Measurements from ENCODE around the gene TBX1.
"Not testable (repeated sequence)": the region's sequence is repeated elsewhere in the genome, so short reads cannot be mapped to it uniquely, and the experiment has no call there.

Gene TBX1

GRCh38 chr22:19784384-19785175 is 24.0 kb downstream of the TBX1 start:
- no peak for DNase-seq

DNA sequence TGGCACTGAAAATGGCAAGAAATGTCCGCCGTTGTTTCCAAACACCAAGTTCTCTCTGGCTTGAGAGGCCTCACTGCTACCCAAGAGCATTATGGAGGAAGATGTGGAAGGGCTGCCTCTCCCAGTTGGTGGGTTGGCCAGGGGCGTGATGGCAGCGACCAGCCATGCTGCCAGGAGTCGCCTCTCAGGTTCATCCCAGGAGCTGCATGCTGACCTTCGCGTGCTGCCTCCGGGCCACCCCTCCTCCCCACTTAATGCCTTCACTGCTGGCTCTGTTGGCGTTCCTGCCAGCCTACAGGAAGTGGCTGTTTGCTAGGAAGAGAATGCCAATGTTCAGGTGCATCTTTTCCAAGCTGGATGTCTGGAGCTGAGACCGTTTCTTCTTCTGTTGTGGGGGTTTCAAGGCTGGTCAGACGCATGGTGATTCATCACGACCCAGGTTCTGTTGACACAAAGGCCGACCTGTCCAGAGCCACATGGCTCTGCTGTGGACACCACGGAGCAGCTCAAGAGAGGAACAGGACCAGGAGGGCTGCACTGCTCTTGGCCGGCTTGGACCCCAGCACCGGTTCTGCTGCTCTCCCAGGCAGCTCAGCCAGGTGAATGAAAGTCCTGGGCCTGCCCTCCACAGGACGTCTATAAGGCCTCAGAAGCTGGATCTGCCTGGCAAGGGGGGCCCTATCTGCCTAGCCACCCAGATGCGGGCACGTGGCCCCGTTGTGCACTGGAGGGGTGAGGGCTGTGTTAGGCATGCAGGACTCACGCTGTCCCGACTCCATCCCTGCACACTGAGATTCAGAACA is 25.1 kb downstream of the TBX1 start:
- DNase-seq: no peak

GRCh38 chr22:19786264-19786585 is 25.6 kb downstream of the TBX1 start:
- DNase-seq: no peak

- no peak for DNase-seq
These were observed 26.6 kb downstream of the TBX1 start for GRCh38 chr22:19786959-19787848.

DNA sequence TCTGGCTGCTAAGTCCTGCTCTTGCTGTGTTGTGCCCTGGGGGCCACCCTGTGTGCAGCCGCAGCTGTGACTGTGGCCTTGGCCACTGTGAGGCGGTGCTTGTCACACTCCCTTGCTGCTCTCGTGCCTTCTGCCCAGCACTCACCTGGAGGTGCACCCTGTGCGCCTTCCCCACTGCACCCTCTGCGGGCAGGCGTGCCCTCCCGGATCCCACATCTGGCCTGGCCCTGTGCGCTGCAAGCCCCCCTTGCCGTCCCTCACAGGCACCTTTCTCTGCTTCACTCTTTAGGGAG is 27.2 kb downstream of the TBX1 start:
- DNase-seq: no peak

DNA sequence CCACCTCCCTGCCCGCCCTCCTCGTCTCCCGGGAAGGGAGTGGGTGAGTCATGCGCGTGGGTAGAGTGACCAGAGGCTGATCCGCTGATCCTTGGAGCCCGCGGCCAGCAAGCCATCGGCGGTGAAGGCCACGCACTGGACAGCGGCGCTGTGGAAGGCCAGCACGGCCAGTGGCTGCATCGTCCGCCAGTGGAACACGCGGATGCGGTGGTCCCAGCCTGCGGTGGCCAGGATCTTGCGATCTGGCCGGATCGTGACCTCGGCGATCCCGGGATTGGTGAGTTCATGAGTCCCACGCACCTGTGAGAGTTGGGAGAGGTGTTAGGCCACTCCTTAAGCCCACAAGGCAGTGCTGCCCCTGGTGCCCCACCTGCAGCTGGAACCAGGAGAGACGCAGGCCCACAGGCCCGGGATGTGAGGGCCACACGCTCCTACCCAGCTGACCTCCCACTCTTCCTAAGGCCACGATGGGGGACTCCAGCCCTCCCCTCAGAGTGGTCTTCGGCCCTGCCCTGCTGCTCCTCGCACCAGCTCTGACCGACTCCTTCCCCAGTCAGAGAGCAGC is 28.2 kb downstream of the TBX1 start:
- DNase-seq: no peak

GRCh38 chr22:19789406-19789805 is 28.8 kb downstream of the TBX1 start:
- no peak for DNase-seq

DNA sequence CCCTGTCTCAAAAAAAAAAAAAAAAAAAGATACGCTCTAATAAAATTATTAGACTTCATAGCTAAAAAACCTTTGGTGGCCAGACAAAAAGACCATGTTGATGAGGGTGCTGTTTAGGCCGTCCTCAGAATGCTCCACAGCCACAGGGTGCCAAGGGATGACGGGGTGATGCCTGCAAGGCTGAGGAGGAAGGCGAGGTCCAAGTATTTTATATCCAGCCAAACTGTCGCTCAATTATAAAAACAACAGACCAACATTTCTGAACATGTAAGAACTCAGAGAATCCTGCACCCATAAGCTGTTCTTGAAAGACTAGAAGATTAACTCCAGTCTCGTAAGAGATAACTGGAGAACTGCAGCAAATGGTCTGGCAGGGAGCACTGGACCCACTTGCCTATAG is 29.2 kb downstream of the TBX1 start:
- DNase-seq: no peak

DNA sequence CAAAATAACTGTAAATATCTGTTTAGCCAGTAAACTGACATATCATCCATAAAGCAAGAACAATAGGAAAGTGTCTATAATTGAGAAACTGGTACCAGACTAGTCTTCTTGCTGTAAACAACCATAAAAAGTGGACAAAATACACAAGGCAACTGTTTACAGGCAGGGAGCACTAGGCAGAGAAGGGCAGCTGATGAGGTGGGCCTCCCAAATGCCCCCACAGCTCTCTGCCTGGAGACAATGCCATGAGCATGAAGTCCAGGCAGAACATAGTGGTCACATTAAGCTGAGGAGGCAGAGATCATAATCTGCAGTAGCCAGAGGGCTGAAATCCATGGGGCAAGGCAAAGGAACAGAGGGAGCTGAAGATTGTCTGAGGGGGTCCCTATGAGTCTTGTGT is 30.7 kb downstream of the TBX1 start:
- DNase-seq: no peak

DNA sequence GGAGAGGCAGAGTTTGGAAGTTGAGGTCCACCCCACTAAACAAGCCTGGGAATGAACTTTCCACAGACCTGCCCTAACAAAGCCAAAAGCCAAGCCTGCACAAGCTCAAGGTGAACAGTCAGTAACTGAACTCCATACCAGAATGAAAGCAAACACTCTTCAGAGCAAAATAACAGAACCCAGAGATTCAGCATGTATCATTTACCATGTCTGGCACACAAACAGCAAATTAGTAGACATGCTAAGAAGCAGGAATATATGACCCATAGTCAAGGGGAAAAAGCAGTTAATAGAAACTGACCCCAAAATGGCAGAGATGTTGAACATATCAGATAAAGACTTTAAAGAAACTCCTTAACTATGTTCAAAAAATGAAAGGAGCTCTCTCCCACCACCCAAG is 31.3 kb downstream of the TBX1 start:
- no peak for DNase-seq

GRCh38 chr22:19792383-19792896 is 31.9 kb downstream of the TBX1 start:
- DNase-seq: not testable (repeated sequence)

DNA sequence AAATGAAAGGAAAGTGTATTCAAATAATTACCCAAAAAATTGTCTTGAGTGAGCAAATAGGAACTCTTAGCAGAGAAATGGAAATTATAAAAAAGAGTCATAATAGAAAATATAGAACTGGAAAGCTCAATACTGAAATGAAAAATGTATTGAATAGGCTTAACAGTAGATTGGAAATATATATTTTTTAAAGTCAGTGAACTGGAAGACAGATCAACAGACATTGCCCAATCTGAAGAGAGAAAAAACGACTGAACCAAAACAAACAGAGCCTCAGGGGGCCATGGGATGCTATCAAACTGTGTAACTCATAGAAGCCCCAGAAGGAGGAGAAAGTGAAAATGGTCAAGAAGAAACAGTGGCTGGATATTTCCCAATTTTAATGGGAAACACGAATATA is 32.6 kb downstream of the TBX1 start:
- DNase-seq: no peak

GRCh38 chr22:19793661-19794310 is 33.2 kb downstream of the TBX1 start:
- DNase-seq: no peak

- DNase-seq: peak in 1 of 14 donors; percentile 39
These were observed 35.0 kb downstream of the TBX1 start for GRCh38 chr22:19795617-19796008.

- DNase-seq: no peak
These were observed 35.6 kb downstream of the TBX1 start for GRCh38 chr22:19796160-19796559.

DNA sequence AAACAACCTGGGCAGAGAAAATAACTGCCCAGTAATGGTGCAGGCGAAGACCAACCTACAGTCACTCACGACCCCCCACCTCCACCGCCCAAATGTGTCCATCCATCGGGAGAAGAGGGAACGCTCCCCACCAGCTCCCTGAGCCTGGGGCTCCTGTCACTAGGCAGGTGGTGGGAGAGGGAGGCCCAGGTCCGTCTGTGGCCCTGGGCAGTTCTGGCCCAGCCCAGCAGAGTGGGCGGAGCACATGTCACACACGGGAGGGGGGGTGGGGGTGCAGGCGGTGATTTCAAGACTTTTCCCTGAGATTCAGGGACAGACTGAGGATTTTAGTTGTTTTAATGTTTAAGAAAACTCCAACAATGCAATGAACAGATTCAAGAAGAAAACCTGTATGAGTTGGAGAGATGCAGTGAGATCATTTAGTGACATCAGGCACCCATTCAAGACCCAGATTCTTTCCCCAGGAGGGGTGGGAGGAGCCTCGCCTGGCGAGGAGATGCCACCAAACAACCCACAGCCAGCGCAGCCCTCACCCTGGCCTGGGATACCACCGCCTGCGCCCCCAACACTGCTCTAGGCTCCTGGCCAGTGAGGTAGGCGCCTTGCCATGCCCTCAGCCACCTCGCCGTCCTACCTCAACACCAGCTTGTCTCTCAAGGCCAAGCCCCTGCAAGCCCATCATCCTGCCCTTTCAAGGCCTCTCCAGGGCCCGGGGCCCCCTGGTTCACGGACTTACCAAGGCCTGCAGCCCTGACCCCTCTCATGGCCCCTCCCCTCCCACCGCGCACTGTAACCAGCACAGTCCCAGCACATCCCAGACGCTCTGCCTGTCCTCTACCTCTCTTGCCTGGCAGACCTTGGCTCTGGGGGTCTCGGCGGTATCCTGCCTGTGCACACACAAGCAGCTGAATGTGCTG is 36.8 kb downstream of the TBX1 start:
- no peak for DNase-seq

- DNase-seq: no peak
These were observed 37.6 kb downstream of the TBX1 start for GRCh38 chr22:19798003-19798665.

GRCh38 chr22:19798891-19799293 is 38.3 kb downstream of the TBX1 start:
- DNase-seq: no peak

- DNase-seq: no peak
These were observed 39.0 kb downstream of the TBX1 start for GRCh38 chr22:19799322-19800190.

Measured in C1 segment of cervical spinal cord (tissue), 14 donors.